SK-N-SH treated with all-trans-retinoic acid at 6 μM for 48 hours (cell line): Measurements from ENCODE around the gene OR14I1.

Experiments used
- ATAC-seq: fragments of 200-7000 bp; cut with Tn5 transposase; 3 replicates; pipeline ENCODE4 v1.9.1; 2020; ENCODE audit warnings: mild to moderate bottlenecking, moderate library complexity
- ARNTL ChIP-seq: fragments of 450-650 bp; formaldehyde crosslinking; IDR thresholded peaks from 2 replicates; pipeline ENCODE4 v1.5.0; 2020; ENCODE audit warnings: low read depth, mild to moderate bottlenecking, moderate library complexity, borderline replicate concordance
- BACH2 ChIP-seq: fragments of 250-450 bp; sonication (Bioruptor Pico); IDR thresholded peaks from 2 replicates; pipeline ENCODE4 v1.9.0; 2021; ENCODE audit warnings: mild to moderate bottlenecking, borderline replicate concordance
- CSDC2 ChIP-seq: fragments of 250-450 bp; sonication (Bioruptor Pico); IDR thresholded peaks from 2 replicates; pipeline ENCODE4 v1.5.0; 2020; ENCODE audit warnings: mild to moderate bottlenecking, moderate library complexity
- ESRRG ChIP-seq: fragments of 250-450 bp; sonication (Bioruptor Pico); IDR thresholded peaks from 2 replicates; pipeline ENCODE4 v1.6.1; 2021; ENCODE audit warnings: mild to moderate bottlenecking
- GLIS3 ChIP-seq: fragments of 250-450 bp; sonication (Bioruptor Pico); IDR thresholded peaks from 2 replicates; pipeline ENCODE4 v1.5.0; 2020; ENCODE audit warnings: mild to moderate bottlenecking, moderate library complexity
- ISL1 ChIP-seq: fragments of 250-450 bp; sonication (Bioruptor Pico); IDR thresholded peaks from 2 replicates; pipeline ENCODE4 v2.1.2; 2022; ENCODE audit warnings: mild to moderate bottlenecking, moderate library complexity
- OSR1 ChIP-seq: fragments of 250-450 bp; sonication (Bioruptor Pico); IDR thresholded peaks from 2 replicates; pipeline ENCODE4 v1.8.0; 2022; ENCODE audit warnings: moderate library complexity, mild to moderate bottlenecking, inconsistent platforms
- PPARA ChIP-seq: fragments of 250-450 bp; sonication (Bioruptor Pico); IDR thresholded peaks from 2 replicates; pipeline ENCODE4 v1.5.0; 2020; ENCODE audit warnings: mild to moderate bottlenecking, borderline replicate concordance
- RARB ChIP-seq: fragments of 250-450 bp; sonication (Bioruptor Pico); IDR thresholded peaks from 2 replicates; pipeline ENCODE4 v1.8.0; 2021; ENCODE audit warnings: mild to moderate bottlenecking, moderate library complexity
- TCF4 ChIP-seq: fragments of 250-450 bp; sonication (Bioruptor Pico); IDR thresholded peaks from 2 replicates; pipeline ENCODE4 v1.8.0; 2021; ENCODE audit warnings: mild to moderate bottlenecking, moderate library complexity, borderline replicate concordance
- TOX ChIP-seq: fragments of 250-450 bp; sonication (Bioruptor Pico); IDR thresholded peaks from 2 replicates; pipeline ENCODE4 v1.8.0; 2021; ENCODE audit warnings: mild to moderate bottlenecking, moderate library complexity, borderline replicate concordance
- ZC3H10 ChIP-seq: fragments of 250-450 bp; sonication (Bioruptor Pico); IDR thresholded peaks from 2 replicates; pipeline ENCODE4 v1.5.1; 2021; ENCODE audit warnings: mild to moderate bottlenecking, moderate library complexity
- ZFP3 ChIP-seq: fragments of 250-450 bp; sonication (Bioruptor Pico); IDR thresholded peaks from 2 replicates; pipeline ENCODE4 v1.5.0; 2020; ENCODE audit warnings: mild to moderate bottlenecking, moderate library complexity
- ZFP30 ChIP-seq: fragments of 450-650 bp; formaldehyde crosslinking; IDR thresholded peaks from 2 replicates; pipeline ENCODE4 v1.5.0; 2022; ENCODE audit warnings: mild to moderate bottlenecking, moderate library complexity
- ZNF565 ChIP-seq: fragments of 450-650 bp; formaldehyde crosslinking; conservative IDR thresholded peaks from 2 replicates; pipeline ENCODE4 v1.5.0; 2020; ENCODE audit warnings: low read depth, mild to moderate bottlenecking, moderate library complexity
- ZNF70 ChIP-seq: fragments of 450-650 bp; formaldehyde crosslinking; IDR thresholded peaks from 2 replicates; pipeline ENCODE4 v1.5.0; 2020; ENCODE audit warnings: mild to moderate bottlenecking, moderate library complexity
- ZNF8 ChIP-seq: fragments of 450-650 bp; formaldehyde crosslinking; IDR thresholded peaks from 2 replicates; pipeline ENCODE4 v1.5.0; 2020; ENCODE audit warnings: mild to moderate bottlenecking, moderate library complexity
- TF ChIP-seq, protein P1 (sequence below): fragments of 250-450 bp; sonication (Bioruptor Pico); IDR thresholded peaks from 2 replicates; pipeline ENCODE4 v1.5.1; 2021; ENCODE audit warnings: mild to moderate bottlenecking, moderate library complexity
- TF ChIP-seq, protein P2 (sequence below): fragments of 250-450 bp; sonication (Bioruptor Pico); IDR thresholded peaks from 2 replicates; pipeline ENCODE4 v1.5.1; 2020; ENCODE audit warnings: low read depth, mild to moderate bottlenecking, moderate library complexity
- TF ChIP-seq, protein P3 (sequence below): fragments of 250-450 bp; sonication (Bioruptor Pico); IDR thresholded peaks from 2 replicates; pipeline ENCODE4 v1.8.0; 2020; ENCODE audit warnings: mild to moderate bottlenecking, moderate library complexity, borderline replicate concordance
- TF ChIP-seq, protein P4 (sequence below): fragments of 250-450 bp; sonication (Bioruptor Pico); IDR thresholded peaks from 2 replicates; pipeline ENCODE4 v1.8.0; 2021; ENCODE audit warnings: low read depth, mild to moderate bottlenecking, moderate library complexity, borderline replicate concordance

OR14I1 gene

DNA sequence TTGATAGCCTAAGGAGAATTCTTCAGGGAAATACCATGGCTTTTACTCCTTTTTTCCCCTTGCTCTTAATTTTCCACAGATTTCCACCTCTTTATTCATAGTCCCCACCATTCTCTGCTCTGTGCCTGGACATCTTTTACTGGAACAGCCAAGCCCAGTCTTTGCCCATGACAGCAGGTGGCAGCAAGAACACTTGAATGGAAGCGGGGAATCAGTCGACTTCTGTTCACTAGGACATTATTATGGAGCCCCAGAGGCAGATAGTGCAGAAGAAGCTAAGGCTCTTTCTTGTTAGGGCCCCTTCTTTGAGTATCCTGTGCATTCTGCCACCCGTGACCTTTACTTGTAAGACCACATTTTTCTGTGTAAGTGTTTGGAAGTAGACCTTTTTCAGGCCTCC is 6.3 kb downstream of the OR14I1 start:
- peak; percentile 83 for ATAC-seq
- no peak for TF ChIP-seq ZNF8 (CRISPR knock-in tag)
- TF ChIP-seq, protein P1, sequence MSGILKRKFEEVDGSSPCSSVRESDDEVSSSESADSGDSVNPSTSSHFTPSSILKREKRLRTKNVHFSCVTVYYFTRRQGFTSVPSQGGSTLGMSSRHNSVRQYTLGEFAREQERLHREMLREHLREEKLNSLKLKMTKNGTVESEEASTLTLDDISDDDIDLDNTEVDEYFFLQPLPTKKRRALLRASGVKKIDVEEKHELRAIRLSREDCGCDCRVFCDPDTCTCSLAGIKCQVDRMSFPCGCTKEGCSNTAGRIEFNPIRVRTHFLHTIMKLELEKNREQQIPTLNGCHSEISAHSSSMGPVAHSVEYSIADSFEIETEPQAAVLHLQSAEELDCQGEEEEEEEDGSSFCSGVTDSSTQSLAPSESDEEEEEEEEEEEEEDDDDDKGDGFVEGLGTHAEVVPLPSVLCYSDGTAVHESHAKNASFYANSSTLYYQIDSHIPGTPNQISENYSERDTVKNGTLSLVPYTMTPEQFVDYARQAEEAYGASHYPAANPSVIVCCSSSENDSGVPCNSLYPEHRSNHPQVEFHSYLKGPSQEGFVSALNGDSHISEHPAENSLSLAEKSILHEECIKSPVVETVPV (CRISPR knock-in tag) = no peak
- no peak for TF ChIP-seq ZFP30 (CRISPR knock-in tag)

DNA sequence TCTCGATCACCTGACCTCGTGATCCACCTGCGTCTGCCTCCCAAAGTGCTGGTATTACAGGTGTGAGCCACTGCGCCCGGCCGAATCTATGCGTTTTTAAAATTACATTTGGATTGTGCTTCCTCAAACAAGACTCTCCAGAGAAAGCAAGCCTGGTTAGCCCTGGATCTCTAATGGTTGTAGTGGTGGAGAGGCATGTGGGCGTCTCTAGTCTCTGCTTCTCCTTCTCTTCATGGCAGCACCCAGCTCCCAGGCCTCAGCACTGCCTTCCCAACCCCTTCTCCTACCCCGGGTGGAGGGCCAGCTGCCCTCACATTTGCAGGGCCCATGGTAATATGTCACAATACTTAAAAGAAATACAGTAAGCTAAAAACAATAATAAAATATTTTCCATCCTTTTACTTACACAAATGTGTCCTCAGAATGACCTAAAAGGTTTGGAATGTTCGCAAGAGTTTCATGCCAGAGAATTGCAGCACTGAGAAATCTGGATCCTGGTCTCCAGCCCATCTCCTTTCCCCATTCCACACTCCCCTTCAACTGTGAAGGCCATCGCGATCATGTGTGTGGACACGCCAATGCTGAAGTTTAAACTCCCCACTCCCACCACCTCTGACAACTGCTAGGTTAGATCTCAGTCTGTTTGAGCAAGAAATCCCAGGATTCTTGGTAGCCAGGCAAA is 7.0 kb downstream of the OR14I1 start:
- no peak for TF ChIP-seq PPARA
- peak; percentile 58 for ATAC-seq

DNA sequence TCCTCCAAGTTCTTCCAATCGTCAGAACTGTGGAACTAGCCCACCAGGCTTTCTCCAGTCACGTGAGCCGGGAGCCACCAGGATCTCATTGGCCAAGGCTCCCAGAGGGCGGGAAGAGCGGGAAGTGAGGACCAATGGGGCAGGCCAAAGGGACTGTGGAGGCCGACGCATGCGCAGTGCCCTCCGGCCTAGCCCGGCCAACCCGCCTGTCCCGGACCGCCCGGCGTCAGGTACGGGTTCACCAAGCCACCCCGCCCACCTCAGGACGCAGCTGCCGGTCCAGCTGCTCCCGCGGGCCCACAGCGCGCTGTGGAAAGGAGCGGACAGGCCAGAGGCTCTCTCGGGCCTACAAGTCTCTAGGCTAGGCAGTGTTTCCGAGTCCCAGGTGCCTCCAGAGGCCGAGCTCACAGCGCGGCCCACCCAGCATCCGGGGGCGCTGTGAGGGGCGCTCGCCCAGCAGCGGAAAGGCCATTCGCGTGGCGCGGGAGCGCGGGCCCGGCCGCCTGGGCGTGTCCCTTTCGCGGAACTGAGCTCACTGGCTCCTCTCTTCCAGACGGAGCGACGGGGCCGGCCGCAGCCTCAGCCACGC is 10.9 kb downstream of the OR14I1 start:
- ATAC-seq = no peak
- TF ChIP-seq, protein P2, sequence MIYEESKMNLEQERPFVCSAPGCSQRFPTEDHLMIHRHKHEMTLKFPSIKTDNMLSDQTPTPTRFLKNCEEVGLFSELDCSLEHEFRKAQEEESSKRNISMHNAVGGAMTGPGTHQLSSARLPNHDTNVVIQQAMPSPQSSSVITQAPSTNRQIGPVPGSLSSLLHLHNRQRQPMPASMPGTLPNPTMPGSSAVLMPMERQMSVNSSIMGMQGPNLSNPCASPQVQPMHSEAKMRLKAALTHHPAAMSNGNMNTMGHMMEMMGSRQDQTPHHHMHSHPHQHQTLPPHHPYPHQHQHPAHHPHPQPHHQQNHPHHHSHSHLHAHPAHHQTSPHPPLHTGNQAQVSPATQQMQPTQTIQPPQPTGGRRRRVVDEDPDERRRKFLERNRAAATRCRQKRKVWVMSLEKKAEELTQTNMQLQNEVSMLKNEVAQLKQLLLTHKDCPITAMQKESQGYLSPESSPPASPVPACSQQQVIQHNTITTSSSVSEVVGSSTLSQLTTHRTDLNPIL (CRISPR knock-in tag) = no peak
- TF ChIP-seq PPARA = no peak
- TF ChIP-seq BACH2 (CRISPR knock-in tag) = no peak
- TF ChIP-seq ZNF70 (CRISPR knock-in tag) = no peak
- no peak for TF ChIP-seq CSDC2 (CRISPR knock-in tag)
- TF ChIP-seq ZC3H10 (CRISPR knock-in tag) = no peak
- no peak for TF ChIP-seq ZNF8 (CRISPR knock-in tag)
- TF ChIP-seq, protein P3, sequence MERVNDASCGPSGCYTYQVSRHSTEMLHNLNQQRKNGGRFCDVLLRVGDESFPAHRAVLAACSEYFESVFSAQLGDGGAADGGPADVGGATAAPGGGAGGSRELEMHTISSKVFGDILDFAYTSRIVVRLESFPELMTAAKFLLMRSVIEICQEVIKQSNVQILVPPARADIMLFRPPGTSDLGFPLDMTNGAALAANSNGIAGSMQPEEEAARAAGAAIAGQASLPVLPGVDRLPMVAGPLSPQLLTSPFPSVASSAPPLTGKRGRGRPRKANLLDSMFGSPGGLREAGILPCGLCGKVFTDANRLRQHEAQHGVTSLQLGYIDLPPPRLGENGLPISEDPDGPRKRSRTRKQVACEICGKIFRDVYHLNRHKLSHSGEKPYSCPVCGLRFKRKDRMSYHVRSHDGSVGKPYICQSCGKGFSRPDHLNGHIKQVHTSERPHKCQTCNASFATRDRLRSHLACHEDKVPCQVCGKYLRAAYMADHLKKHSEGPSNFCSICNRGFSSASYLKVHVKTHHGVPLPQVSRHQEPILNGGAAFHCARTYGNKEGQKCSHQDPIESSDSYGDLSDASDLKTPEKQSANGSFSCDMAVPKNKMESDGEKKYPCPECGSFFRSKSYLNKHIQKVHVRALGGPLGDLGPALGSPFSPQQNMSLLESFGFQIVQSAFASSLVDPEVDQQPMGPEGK (CRISPR knock-in tag) = no peak
- no peak for TF ChIP-seq OSR1 (CRISPR knock-in tag)
- TF ChIP-seq ARNTL (CRISPR knock-in tag) = no peak
- TF ChIP-seq, all 23 proteins: peak for 0

DNA sequence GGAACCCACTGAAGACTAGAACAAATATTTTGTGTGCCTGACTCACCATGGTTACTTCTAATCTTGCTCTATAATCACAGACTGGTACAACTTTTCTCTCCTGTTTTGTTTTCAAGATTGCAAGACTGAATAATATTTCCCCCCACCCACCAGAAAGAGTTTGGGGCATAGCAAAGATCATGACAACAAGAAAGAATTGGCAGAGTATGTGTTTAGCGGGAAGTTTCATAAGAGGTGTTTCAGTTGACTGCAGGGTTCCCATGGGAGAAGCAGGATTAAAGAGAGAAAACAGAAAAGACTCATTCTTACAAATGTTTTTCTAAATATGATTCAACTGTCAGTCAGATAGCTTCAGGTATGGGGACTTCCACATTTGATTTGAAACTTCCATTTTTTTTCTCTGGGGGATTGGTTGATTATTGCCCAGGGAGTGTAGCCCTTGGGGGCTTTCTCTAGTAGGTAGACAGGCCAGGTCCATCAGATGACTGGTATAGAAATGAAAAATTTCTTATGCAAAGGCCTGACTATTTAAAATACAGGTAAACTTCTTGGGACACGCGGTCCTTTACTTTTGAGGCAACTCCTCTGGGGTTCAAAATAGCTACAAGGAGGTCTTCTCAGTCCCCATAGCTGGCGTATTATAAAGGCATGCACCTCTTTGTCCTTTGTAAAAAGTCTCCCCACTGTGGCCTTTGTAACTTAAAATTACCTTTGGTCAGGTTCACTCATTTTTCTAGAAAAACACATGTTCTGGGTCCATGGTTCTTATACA is 13.9 kb downstream of the OR14I1 start:
- TF ChIP-seq ISL1 (CRISPR knock-in tag) (no peak), ZC3H10 (CRISPR knock-in tag) (no peak)
- ATAC-seq = no peak

DNA sequence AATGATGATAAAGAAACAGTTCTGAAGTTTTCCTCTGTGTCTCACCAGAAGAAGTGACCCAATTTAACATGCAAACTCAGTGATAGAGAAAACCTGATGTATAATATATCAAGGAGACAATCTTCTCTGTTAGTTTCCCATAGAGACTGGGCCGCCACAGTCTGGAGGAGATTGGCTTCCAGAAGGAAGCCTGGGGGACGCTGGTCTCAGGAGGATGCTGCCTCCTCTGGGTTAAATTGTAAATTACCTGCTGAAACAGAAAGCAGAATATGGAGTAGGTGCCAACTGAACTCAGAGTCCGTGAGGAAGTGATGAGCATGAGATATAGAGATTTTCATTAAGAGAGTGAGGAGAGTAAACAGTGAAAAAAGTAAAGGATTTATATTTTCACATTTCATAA is 15.8 kb downstream of the OR14I1 start:
- peak; percentile 80 for ATAC-seq
- TF ChIP-seq ZNF565 (no peak), ESRRG (CRISPR knock-in tag) (no peak), ZFP3 (CRISPR knock-in tag) (no peak), RARB (CRISPR knock-in tag) (no peak), ISL1 (CRISPR knock-in tag) (no peak), CSDC2 (CRISPR knock-in tag) (no peak), ZC3H10 (CRISPR knock-in tag) (no peak), TCF4 (CRISPR knock-in tag) (no peak), TOX (CRISPR knock-in tag) (no peak), OSR1 (CRISPR knock-in tag) (no peak), ZNF8 (CRISPR knock-in tag) (no peak), GLIS3 (CRISPR knock-in tag) (no peak), ARNTL (CRISPR knock-in tag) (no peak)
- TF ChIP-seq, protein P3 (CRISPR knock-in tag) = no peak
- TF ChIP-seq, protein P4, sequence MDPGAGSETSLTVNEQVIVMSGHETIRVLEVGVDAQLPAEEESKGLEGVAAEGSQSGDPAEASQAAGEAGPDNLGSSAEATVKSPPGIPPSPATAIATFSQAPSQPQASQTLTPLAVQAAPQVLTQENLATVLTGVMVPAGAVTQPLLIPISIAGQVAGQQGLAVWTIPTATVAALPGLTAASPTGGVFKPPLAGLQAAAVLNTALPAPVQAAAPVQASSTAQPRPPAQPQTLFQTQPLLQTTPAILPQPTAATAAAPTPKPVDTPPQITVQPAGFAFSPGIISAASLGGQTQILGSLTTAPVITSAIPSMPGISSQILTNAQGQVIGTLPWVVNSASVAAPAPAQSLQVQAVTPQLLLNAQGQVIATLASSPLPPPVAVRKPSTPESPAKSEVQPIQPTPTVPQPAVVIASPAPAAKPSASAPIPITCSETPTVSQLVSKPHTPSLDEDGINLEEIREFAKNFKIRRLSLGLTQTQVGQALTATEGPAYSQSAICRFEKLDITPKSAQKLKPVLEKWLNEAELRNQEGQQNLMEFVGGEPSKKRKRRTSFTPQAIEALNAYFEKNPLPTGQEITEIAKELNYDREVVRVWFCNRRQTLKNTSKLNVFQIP (CRISPR knock-in tag) = no peak
- TF ChIP-seq, protein P2 (CRISPR knock-in tag) = no peak
- TF ChIP-seq, protein P1 (CRISPR knock-in tag) = no peak
